ENCODE data around the gene DUS1L. TPM values are rescaled to one million over a fixed set of nuclear protein-coding genes. Genes with fewer than 3 reads are reported as not detected.

Gene DUS1L
- total and polyA plus RNA-seq, 2 experiments from 2014 or later = 66.0 to 122 TPM

GRCh38 chr17:82050761-82051641 is 14.6 kb downstream of the DUS1L start:
- H3K9me2 ChIP-seq (ENCODE audit: insufficient read depth) = no peaks in the 10 kb centered on the region
- Mint-ChIP-seq H3K27ac (no peak overlapping the region), H3K36me3 (ENCODE audit: low read depth) (peaks cover 18% of the 10 kb centered on the region), H3K4me3 (peak overlapping the region; percentile 86), H3K9me3 (no peaks in the 10 kb centered on the region), H3K27me3 (ENCODE audit: insufficient read depth, low read depth, poor library complexity) (peaks cover 13% of the 10 kb centered on the region), H3K4me1 (no peaks in the 10 kb centered on the region; the same call in 2 of the 3 replicates)
- no peaks in the 10 kb centered on the region for H3K4me1 ChIP-seq (ENCODE audit: insufficient read depth)
- no peak overlapping the region for H2AFZ ChIP-seq
- ATAC-seq (peak; percentile 41), DNase-seq (ENCODE audit: low spot score) (no peak)
- no peaks in the 10 kb centered on the region for H3K27me3 ChIP-seq (ENCODE audit: insufficient read depth)
- H3K36me3 ChIP-seq (ENCODE audit: insufficient read depth) = peaks cover under 1% of the 10 kb centered on the region; the same call in 1 of the 2 replicates
- 0 out of 2 replicates have a peak, but pooled peaks cover 6% of the 10 kb centered on the region for H3F3A ChIP-seq (replicated peaks; ENCODE audit: low read depth)
- peaks cover 9% of the 10 kb centered on the region; the same call in 1 of the 2 replicates for H3K79me2 ChIP-seq (replicated peaks; ENCODE audit: insufficient read depth)
- H3K4me2 ChIP-seq = peak overlapping the region; percentile 89
- no peak overlapping the region for H3K27ac ChIP-seq (ENCODE audit: low read depth)
- TF ChIP-seq CREB1 (CRISPR knock-in tag; IDR thresholded peaks at IDR 0.05; ENCODE audit: low read depth) = no peak
- TF ChIP-seq CTCF (conservative IDR thresholded peaks at IDR 0.05; ENCODE audit: low read depth in 2 of 2) = no peak
- no peak for TF ChIP-seq NANOG (IDR thresholded peaks at IDR 0.05; ENCODE audit: borderline replicate concordance)
- no peak for TF ChIP-seq EZH2phosphoT487 (IDR thresholded peaks at IDR 0.05; ENCODE audit: unreplicated experiment)
- no peak for TF ChIP-seq STAT1 (IDR thresholded peaks at IDR 0.05; ENCODE audit: unreplicated experiment)
- no peak for TF ChIP-seq ZNF462 (CRISPR knock-in tag; IDR thresholded peaks at IDR 0.05)
- TF ChIP-seq ZNF331 (CRISPR knock-in tag; IDR thresholded peaks at IDR 0.05; ENCODE audit: low read depth) = no peak
- TF ChIP-seq ZNF114 (CRISPR knock-in tag; IDR thresholded peaks at IDR 0.05) = no peak
- no peak for TF ChIP-seq ETS1 (IDR thresholded peaks at IDR 0.05)
- TF ChIP-seq REST (IDR thresholded peaks at IDR 0.05; ENCODE audit: unreplicated experiment) = no peak
- TF ChIP-seq EZH2 (IDR thresholded peaks at IDR 0.05; ENCODE audit: low read depth, unreplicated experiment) = no peak
- TF ChIP-seq POLR2AphosphoS5 (IDR thresholded peaks at IDR 0.05; ENCODE audit: low read depth) = no peak
- TF ChIP-seq JUNB (IDR thresholded peaks at IDR 0.05; ENCODE audit: unreplicated experiment) = no peak
- peak overlapping the region; percentile 74 for H3K4me3 ChIP-seq
- H4K20me1 ChIP-seq (replicated peaks; ENCODE audit: insufficient read depth) = peaks cover 8% of the 10 kb centered on the region; the same call in 1 of the 2 replicates

Measured in GM23338 (cell line).